Astrocyte of the hippocampus (primary cell): ENCODE results near the gene AP5Z1.
"Not testable (repeated sequence)": the region's sequence is repeated elsewhere in the genome, so short reads cannot be mapped to it uniquely, and the experiment has no call there.

ENCODE experiments used
- DNase-seq: peaks from one replicate; pipeline ENCODE4 v3.0.0; 2011; ENCODE audit warnings: low read depth, low spot score

AP5Z1 gene

DNA sequence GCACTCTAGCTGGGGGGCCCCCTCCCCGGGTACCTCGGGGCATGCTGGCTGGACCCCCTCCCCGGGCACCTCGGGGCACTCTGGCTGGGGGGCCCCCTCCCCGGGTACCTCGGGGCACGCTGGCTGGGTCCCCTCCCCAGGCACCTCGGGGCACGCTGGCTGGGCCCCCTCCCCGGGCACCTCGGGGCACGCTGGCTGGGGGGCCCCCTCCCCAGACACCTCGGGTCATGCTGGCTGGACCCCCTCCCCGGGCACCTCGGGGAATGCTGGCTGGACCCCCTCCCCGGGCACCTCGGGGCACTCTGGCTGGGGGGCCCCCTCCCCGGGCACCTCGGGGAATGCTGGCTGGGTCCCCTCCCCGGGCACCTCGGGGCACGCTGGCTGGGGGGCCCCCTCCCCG is 27.2 kb downstream of the AP5Z1 start:
- not testable (repeated sequence) for DNase-seq

DNA sequence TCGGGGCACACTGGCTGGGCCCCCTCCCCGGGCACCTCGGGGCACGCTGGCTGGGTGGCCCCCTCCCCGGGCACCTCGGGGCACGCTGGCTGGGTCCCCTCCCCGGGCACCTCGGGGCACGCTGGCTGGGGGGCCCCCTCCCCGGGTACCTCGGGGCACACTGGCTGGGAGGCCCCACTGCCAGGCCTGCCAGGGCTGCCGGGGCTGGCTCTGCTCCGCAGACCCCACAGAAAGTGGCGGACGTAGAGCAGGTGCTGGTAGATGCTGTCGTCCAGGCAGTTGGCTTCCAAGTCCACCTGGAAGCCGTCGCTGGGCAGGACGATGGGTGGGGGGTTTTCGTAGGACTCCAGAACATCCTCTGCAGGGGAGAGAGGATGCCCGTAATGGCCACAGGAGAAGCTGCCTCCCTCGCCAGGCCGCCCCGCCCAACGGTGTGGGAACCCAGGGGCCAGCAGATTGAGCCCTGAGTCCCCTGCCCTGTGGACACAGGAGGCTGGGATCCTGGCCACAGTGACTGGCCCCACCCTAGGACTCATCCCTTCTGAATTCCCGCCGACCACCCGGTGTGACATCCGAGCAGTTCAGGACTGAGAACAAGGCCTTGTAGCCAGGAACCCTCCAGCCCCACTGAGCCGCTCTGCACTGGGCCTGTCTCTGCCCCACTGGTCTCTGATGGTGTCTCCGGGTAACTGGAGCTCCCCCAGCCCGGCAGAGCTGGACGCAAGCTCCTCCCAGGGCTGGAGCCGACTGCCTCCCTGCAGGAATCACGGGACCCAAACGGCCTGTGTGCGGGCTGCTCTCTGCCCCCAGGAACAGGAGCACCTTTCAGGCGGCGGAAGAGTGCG is 28.2 kb downstream of the AP5Z1 start:
- DNase-seq = no peak

DNA sequence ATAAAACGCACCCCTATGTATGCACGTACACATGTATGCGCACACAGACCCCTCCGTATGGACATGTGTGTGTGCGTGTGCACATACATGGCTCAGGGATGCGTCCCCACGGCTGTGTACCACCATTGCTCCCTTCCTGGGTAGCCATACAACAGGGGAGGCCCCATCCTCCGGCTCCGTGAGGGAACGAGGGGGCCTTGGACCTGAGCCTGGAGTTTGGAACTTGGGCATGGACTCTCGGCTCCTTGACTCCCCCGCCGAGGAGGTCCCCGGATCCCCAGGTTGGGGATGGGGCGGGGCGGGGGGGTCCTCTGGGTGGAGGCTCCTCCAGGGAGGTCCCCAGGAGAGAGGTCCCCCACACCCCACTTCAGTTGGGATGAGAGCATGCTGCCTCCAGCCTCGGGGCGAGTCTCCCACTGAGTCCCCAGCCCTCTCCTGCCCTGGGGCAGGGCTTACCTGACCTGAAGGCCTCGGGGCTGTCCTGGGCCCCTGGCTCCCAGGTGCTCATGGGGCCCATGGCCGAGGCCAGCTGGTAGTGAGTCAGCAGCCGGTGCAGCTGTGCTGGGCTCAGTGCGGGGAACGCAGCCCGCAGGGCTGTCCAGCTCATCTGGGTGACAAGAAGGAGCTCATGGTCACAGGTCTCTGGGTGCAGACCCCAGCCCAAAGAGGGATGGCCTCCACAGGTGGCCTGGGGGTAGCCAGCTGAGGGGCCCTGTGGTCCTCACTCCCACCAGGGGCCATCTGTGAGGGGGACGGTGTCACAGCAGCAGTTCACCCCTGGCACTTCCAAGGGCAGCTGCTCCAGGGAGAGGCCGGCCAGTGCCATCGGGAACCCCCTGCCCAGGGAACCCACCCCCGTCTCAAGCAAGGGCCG is 29.9 kb downstream of the AP5Z1 start:
- no peak for DNase-seq

DNA sequence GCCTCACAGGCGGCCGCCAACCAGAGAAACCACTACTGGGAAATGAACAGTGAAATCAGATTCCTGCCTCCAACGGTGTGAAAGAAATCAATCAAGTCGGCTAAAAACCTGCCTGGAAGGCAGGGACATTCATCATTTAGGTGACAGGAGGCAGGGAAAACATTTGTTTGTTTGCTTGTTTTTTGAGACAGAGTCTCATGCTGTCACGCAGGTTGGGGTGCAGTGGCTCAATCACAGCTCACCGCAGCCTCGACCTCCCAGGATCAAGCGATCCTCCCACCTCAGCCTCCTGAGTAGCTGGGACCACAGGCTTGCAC is 30.5 kb downstream of the AP5Z1 start:
- no peak for DNase-seq

DNA sequence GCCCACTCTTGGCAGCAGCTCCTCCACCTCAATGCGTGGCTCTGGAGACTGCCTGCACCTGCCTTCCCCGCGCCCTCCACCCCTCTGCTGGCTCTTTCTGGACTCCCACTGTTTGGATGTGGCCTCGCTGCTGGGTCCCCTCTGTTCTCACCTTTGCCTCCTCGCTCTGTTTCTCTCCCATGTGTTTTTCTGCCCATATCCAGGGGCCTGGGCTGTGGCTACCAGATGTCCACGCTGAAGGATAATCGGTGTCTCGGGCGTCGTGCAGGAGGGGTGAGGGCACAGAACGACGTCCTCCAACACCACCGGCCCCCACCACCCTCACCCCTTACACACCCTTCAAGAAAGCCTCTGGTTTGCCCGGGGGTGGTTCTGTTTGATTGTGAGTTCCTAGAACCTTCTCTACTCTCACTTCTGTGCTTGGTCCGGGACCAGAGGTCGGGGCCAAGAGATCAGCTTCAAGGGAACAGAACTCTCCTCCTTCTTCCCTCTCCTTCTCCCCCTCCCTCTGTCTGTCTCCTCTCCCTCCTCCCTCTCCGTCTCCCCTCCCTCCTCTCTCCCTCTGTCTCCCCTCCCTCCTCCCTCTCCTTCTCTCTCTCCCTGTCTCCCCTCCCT is 31.7 kb downstream of the AP5Z1 start:
- DNase-seq = no peak

DNA sequence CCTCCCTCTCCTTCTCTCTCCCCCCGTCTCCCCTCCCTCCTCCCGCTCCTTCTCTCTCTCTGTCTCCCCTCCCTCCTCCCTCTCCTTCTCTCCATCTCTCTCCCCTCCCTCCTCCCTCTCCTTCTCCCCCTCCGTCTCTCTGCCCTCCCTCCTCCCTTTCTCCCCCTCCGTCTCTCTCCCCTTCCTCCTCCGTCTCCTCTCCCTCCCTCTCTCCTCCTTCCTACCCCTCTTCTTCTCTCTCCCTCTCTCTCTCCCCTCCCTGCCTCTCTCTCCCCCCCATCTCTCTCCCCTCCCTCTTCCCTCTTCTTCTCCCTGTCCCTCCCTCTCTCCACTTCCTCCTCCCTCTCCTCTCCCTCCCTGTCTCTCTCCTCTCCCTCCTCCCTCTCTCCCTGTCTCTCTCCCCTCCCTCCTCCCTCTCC is 32.2 kb downstream of the AP5Z1 start:
- no peak for DNase-seq

DNA sequence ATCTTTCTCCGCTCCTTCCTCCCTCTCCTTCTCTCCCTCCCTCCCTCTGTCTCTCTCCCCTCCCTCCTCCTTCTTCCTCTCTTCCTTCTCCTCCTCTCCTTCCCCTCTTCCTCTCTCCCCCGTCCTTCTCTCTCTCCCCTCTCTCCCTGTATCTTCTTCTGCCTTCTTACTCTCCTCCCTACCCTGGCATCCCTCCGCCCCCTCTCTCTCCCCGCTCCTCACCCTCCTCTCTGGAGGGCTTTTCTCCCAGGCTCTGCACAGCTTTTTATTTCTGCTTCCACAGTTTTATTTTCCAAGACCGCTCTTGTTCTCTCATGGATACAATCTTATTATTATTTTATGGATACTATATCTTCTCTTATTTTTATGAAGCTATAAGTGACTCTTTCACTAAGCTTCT is 32.6 kb downstream of the AP5Z1 start:
- no peak for DNase-seq

DNA sequence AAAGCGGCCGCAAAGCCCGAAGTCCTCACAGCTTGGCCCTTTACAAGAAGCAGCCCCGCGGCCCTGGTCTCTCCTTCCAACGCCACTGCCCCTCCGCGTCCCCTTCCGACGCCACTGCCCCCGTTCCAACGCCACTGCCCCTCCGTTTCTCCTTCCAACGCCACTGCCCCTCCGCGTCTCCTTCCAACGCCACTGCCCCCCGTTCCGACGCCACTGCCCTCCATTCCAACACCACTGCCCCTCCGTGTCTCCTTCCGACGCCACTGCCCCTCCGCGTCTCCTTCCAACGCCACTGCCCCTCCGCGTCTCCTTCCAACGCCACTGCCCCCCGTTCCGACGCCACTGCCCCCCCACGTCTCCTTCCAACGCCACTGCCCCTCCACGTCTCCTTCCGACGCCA is 33.1 kb downstream of the AP5Z1 start:
- no peak for DNase-seq

DNA sequence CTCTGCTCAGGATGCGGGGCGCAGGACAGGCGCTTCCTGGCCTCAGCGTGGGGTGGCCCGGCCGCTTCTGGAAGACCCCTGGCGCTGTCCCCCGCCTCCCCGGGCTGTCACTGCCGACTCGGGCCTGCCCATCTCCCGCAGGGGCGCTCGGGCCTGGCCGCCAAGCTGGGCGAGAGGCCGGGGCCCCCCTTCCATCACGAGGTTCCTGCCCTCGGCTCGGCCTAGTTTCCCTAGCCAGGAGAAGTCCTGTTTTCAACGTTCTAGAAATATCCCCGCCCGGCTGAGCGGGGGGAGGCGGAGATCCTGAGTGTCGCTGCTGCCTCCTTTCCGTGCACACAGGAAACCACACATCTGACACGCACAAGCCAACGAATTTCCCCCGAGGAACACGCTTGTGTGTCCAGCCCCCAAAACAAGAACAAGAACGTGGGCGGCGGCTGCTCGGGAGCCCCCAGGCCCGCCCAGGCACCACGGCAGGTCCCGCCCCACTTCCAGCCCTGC is 33.7 kb downstream of the AP5Z1 start:
- DNase-seq = no peak

DNA sequence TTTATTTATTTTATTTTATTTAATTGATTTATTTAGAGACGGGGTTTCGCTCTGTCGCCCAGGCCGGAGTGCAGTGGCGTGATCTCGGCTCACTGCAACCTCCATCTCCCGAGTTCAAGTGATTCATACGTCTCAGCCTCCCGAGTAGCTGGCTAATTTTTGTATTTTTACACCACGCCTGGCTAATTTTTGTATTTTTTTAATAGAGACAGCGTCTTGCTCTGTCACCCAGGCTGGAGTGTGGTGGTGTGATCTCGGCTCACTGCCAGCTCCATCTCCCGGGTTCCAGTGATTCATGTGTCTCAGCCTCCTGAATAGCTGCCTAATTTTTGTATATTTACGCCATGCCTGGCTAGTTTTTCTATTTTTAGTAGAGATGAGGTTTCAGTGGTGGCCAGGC is 34.2 kb downstream of the AP5Z1 start:
- DNase-seq = peak; percentile 44

DNA sequence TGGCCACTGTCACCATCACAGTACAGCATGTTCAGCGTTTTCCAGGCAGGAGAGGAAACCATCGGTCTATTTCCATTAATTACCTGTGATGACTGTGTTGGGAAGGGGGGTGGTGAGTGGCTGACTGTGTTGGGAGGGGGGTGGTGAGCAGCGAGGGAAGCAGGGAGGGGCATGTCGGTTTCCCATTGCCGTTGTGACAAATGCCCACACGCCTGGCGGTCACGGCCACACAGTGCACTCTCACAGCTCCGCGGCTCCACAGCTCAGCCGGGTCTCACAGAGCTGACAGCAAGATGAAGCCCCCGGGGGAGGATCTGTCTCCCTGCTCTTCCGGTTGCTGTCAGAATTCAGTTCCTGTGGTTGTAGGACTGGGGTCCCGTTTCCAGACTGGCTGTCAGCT is 39.0 kb downstream of the AP5Z1 start:
- no peak for DNase-seq

DNA sequence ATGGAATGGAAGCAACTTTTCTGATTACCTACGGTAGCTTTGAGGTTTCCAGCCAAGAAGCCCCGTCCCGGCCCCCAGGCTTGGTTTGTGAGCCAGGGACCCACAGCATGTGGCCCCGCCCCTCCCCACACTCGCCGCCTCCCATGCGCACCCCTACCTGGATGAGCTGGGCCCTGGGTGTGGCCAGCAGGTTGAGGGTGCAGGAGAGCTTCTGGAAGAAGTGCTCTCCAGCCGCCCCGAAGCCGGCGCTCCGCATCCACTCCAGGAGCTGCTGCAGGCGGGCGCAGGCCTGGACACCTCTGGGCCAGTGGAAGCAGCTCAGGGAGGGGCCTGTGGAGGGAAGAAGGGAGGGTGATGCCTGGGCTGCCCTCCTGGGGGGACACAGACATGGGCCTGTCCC is 39.7 kb downstream of the AP5Z1 start:
- no peak for DNase-seq

DNA sequence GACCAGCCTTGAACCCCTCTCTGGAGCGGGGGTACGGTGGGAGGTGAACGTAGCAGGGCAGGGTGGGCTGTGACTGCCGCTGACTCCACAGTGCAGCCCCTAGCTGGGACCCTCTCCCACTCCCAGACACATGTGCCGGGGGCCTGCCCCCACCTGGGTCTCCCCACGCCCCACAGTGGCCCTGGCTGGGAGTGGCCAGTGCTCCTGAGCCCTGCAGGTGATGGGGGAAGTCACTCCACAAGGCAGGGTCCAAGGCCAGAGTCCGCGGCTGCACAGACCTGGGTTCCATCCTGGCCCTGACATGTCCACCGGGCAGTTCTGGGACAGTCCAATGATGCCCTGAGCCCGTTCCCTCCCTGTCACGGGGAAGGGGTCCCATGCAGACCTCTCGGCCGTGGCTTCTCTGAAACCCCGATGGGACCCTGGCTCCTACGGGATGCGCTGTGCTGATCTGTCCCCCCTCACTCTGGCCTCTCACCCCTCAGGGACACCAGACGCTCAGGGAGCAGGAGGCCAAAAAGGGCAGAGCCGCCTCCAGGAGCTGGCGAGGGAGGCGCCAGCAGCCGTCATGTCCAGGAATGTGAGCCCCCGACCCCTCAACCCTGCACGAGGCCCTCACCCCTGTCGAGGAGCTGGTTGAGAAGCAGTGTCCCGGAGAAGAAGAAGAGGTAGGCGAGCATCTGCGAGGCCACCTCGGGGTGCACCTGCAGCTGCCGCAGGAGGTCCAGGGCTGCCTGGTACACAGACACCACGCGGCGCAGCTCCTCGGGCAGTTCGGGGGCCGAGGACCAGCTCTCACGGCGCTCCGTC is 40.4 kb downstream of the AP5Z1 start:
- no peak for DNase-seq

DNA sequence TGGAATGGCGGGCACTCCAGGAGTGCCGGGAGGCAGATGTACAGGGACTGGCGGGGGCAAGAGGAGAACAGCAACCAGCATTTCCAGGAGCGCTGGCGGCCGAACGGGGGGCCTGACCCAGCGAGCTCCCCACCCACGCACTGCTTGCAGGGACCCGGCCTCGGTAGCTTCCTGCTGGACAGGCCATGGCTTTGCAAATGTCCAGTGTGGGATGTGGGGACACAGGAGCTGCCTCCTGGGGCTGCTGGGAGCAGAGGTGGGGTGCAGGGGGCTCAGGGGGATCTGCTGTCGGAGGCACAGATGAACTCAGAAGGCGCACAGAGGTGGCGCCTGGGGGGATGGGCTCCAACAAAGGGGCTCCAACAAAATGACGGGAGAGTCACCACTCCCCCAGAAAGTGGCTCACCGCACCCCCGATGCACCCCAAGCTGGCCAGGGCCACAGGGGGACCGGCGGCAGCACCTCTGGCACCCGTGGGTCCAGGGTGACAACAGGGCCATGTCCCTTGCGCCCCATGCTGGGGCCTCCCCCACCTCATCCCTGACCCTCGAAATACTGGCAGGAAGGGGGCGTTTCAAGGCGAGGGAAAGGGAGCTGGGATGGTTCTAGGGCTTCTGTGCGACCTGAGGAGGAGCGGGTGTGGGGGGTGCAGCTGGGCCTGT is 41.1 kb downstream of the AP5Z1 start:
- no peak for DNase-seq

DNA sequence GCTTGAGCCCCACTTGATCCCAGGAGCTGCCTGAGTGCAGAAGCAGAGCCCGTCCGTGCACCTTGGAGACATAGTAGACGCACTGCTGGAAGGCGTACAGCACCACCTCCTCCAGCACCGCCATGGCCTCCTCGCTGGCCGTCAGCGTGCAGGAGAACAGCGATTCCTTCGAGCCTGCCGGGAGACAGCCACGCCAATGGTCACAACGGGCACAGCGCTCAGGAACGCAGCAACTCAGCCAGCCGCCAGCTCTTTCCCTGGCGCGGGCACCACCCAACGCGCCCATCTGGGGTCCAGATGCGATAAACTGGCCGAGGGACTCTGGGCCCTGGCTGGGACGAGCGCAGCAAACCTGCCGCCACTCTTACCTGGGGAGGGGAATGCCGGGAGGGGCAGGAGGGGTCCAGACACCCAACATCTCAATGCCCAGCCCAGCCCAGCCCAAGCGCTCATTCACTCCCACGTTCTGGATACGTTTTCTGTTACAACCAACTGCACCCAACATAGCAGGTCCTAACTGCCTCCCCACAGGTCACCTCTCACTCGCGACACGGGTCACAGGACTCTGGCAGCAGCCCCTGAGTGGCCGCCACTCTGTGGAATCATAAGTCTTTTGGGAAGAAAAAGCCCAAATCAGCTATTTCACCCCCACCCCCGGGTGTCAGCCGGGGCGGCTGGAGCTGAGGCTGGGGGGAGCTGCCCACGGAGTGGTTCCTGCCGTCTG is 41.9 kb downstream of the AP5Z1 start:
- no peak for DNase-seq

DNA sequence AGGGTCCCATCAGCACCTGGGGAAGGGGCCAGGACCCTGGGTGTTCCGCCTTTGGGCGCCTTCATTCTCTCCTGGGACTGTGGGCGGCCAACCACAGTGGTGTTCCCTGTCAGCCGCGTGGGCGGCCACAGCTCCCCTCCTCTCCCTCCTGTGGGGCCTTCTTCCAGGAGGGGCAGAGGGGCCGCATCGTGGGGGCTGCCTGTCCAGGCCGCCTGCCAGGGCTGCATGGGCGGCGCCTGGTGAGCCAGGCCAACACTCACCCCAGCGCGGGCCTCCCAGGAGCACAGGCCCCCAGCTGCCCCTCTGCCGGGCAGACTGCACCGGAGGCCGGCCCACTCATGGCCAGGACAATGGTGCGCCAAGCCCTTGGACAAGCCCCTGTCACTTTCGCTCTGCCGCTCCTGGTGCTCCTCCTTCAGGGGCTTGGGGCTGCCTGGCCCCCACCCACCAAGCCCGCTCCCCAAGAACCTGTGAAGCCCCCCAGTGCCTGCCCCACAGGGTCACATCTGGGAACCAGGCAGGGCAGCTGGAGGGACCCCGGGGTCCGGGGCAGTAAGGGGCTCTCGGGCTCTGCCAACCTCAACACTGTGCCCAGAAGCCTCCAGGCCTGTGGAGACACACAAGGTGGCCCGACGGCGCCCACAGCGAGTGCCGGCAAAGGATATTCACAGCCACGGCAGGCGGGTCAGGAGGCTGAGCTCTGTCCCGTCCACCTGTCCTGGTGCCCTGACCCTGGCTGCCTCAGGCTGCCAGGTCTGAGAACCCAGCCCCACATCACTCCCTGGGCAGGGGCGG is 42.8 kb downstream of the AP5Z1 start:
- DNase-seq = no peak

DNA sequence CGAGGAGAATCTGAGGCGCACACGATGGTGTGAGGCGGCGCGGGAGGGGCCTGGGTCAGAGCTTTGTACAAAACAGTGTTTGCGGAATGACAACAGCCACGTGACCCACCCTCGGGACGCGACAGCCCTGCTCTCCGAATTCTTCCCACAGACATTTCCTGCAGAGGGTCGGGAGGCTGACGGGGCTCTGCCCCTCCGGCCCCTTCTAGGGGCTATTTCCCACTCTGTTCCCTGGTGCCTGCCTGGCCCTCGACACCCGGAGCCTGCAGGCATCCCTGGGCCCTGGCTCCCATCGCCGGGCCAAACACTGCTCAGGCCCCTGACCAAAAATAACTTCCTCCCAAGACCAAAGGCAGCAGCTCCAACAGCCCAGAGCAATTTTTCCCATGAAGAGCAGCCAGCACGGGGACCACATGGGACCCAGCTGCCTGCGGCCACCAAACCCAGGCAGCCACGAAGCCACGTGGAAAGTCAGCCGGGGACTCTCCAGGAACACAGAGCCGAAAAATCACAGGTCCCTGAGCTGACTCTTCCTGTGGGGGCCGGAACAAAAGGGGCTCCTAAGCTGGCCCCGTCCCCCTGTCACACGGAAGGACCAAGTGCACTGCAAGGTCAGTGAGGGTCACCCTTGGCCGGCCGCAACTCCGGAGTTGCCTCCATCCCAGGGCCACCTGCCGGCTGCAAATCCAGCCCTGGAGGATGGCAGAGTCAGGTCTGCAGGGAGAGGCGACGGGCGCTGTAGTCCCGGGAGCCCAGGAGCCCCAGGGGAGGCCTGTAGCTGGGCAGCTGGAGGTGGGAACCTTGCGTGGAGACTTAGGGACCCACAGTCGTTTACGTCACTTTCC is 44.4 kb downstream of the AP5Z1 start:
- DNase-seq = no peak

DNA sequence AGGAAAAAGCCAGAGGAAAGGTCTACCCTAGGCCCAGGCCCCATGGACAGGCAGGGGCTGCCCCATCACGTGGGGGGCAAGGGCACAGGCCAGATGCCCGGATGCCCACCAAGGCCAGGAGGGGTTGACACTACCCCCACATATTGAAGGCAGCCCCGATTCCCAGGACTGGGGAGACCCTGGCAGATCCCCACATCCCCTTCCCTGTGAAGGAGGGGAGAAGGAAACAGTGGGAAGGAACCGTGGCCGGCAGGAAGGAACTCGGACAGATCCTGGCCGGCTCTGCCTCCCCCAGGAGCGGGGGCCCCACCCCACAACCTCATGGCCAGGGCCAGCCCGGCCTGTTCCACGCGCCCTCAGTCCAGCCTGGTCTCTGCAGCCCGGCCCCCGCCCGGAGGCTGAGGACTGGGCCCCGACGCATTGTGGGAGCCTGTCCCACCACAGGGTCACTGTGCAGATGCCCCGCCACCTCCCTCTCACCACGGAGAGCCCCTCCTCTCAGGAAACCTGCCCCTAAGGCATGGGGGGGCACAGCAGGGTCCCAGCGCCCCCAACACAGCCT is 45.1 kb downstream of the AP5Z1 start:
- DNase-seq = no peak
